HG02943 (cell line): ENCODE results near the gene GBX1.

Experiments used
- ATAC-seq: cut with Tn5 transposase; IDR thresholded peaks from one replicate; pipeline ENCODE4 v1.9.1; 2021; ENCODE audit warnings: mild to moderate bottlenecking, low read depth, moderate library complexity; ENCODE audit not compliant: unreplicated experiment

The GBX1 gene

DNA sequence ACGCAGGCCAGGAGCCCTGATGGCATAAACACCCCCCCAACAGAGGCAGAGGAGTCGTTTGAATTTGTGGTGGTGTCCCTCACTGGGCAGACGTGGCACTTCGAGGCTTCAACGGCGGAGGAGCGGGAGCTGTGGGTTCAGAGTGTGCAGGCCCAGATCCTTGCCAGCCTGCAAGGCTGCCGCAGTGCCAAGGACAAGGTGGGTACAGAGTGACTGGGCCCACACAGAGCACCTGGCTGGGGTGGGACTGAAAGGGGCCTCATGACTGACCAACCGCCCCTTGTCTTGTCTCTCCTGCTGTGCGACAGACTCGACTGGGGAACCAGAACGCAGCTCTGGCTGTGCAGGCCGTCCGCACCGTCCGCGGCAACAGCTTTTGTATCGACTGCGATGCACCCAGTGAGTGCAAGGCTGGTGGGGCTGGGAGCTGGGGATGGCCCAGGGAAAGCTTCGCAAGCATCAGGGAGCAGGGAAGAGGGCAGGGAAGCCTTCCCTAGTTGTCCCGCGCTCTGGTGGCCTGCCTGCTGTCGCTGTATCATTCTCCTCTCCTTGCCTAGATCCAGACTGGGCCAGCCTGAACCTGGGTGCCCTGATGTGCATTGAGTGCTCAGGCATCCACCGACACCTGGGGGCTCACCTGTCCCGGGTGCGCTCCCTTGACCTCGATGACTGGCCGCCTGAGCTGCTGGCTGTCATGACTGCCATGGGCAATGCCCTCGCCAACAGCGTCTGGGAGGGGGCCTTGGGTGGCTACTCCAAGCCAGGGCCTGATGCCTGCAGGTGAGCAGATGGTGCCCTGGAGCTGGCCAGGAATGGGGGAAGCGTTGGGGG lies 25.4 kb downstream of the GBX1 start:
- ATAC-seq: no peak

DNA sequence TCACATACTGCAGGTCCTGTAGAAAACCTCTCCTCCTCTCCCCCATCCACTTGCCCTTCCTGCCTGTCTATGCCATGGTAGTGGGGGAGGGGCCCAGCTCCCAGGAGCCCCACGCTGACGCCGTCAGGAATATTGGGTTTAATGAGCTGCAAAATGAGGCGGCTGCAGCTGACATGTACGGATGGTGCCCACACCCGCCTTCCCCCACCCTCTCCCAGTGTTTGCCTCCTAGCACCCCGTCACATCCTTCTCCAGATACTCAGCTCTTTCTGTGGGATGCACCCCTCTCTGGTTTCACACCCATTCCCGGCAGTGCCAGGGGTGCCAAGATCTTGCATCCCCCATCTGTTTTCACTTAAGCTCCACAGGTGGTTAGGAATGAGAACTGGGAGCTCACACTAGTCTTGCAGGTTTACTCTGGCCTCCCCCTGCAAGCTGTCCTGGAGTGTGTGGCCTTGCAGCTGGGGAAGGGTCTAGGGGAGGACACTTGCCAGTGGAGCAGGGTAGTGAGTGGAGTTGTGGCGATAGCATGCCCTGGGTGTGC lies 26.1 kb downstream of the GBX1 start:
- no peak for ATAC-seq

- no peak for ATAC-seq
Measured at GRCh38 chr7:151140826-151141225, 26.7 kb downstream of the GBX1 start.

DNA sequence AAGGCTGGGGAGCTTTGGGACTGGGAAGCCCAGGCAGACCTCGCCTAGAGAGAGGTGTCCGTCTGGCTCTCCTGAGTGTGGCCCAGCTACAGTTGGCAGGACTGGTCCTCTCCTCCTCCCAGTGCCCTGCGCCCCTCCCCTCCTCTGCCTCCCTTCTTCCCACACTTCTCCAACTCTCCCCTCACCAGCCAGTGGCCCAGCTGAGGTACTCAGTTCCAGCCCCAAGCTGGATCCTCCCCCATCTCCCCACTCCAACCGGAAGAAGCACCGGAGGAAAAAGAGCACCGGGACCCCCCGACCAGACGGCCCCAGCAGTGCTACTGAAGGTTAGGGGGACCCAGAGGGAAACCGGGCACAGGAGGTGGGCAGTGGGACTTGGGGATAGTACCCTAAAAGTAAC lies 27.7 kb downstream of the GBX1 start:
- no peak for ATAC-seq

DNA sequence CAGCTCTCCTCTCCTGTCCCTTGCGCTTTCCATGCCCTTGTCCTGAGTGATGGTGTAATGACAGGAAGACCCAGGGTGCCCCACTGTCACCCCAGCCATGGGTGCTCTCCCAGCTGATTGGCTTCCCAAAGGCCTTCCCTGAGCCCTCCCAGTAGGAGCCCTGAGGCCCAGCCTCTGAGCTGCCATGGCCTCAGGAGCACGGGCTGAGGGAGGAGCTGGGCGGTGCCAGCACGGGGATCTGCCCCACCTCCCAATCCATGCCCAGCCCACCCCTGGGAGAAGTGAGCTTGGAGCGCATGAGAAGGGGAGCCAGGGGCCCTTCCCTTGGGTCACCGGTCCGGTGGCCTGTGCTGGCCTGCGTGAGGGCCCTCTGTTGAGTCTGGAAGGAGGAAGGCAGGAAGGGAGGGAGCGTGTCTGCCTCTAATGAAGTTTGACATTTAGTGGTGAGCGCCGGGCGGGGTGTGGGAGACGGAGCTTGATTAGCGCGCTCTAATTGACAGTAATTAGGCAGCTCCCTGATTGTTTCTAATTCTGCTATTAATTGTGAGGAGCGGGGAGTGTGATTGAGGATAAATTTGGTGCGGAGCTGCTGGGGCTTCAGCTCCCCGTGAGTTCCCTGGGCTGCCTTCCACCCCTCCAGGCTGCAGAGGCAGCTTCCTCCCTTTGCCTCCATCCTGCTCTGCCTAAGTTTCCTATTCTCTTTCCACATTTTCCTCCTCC lies 28.3 kb downstream of the GBX1 start:
- no peak for ATAC-seq

DNA sequence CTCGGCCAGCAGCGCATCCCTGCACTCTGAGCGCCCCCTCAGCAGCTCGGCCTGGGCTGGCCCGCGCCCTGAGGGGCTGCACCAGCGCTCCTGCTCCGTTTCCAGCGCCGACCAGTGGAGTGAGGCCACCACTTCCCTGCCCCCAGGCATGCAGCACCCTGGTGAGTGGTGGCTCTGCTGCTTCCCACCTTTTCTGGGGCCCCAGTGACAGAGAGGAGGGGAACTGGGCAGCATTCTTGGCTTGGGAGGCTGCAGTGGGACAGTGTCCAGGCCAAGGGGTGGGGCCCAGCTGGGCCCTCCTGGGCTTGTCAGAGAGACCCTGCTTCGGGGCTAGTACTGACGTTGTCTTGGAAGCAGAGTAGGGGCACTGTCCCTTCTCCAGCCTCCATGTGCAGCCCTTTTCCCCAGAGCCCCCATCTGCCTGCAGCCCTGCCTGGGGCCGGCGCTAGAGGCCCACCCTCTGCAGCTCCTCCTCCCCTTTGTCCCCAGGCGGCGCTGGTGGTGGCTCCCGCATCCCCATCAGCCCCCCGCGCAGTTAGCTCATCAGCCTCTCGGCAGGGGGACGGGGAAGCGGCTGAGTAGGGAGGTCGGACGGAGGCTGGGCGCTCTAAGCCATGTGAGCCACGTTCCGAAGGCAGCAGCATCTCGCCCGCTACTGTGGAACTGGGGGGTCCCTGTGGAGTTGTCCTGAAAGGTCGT lies 29.2 kb downstream of the GBX1 start:
- ATAC-seq: no peak

DNA sequence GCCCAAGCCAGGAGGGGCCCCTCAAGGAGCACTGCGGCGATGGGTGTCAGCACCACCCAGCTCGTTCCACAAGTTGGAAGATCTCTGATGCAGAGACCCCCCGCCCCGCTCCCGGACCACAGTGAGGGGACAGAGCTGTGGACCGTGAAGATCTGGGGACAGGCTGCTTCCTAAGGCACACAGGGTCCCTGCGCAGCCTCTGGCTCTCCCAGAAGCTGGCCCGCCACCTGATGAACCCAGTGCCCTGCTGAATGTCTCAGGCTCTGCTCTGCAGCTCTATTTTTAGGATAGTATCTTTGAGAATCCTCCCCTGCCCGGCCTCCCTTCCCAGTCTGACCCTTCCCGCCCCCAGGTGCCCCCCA lies 29.7 kb downstream of the GBX1 start:
- ATAC-seq: no peak

- ATAC-seq: no peak
Measured at GRCh38 chr7:151137076-151137675, 30.3 kb downstream of the GBX1 start.

DNA sequence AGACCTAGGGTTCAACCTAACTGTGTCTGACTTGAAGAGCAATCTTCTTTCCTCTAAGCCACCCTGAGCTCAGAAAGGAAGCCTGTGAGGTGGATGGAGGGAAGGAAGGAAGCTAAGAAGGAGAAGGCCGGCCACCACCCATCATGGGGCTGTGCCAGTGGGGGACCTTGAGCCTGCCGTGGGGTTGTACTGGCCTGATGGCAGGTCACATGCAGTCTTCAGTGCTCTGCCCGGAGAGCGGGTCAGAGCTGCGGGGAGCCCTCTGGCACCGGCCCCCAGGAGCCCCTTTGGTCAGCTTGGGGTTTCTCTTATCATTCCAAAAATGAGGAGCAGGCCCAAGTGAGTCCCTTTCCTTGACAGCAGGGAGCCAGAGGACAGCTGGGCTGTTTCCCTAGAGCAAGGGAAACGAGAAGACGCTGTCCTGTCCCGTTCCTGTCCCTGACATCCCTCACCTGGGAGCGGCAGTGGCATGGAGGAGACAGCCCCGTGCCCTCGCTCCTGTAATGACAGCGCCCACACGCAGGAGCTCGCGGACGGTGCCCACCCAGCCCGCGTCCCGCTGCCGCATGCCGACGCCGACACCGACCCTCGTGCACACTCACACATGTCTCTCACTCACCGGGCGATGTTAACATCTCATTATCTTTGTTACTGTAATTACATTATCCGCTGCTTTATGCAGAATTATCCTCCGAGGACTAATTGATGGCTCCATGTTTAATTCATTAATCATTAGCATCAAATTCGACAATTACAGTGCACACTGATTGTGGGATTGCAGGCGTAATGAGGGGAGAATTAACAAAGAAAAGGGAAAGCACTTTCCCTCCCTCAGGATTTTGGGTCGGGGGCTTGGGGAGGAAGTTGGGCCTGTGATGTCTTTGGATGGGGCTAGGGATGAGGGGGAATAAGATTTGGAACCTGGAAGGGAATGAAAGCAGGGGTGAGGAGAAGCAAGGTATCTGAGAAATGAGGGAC lies 31.3 kb downstream of the GBX1 start:
- no peak for ATAC-seq

- ATAC-seq: no peak
Measured at GRCh38 chr7:151135525-151135845, 32.0 kb downstream of the GBX1 start.

GRCh38 chr7:151134743-151135524 lies 32.6 kb downstream of the GBX1 start:
- no peak for ATAC-seq

DNA sequence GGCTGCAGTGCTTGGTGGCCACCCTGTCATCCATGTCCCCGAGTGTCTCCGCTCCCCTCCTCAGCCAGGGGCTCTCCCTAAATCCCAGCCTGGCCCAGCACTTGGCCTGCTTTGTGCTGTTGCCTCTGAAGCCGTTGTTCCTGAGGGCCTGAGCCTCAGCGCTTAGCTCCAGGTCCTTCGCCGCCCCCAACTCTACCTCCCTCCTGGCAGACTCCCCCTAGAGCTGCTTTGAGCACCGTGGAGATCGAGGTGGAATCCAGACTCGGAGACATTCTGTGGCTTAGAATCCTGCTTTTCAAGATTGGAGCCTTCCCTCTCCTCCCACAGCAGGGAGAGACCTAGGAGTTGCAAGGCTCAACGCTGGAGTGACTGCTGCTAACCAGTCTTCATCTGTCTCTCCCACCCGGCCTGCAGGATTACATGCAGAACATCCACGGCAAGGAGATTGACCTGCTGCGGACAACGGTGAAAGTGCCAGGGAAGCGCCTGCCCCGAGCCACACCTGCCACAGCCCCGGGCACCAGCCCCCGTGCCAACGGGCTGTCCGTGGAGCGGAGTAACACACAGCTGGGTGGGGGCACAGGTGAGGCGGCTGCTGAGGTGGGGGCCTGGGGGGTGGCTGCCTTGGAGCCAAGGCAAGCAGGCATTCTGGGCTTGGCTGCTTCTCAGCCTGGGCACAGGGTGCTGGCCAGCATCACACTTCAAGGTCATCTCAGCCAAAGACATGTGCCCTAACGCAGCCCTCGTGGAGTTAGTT lies 33.3 kb downstream of the GBX1 start:
- no peak for ATAC-seq

- no peak for ATAC-seq
Measured at GRCh38 chr7:151133266-151133985, 34.1 kb downstream of the GBX1 start.

GRCh38 chr7:151132461-151133205 lies 34.9 kb downstream of the GBX1 start:
- no peak for ATAC-seq

- ATAC-seq: no peak
Measured at GRCh38 chr7:151131592-151132293, 35.8 kb downstream of the GBX1 start.

- ATAC-seq: no peak
Measured at GRCh38 chr7:151131224-151131591, 36.3 kb downstream of the GBX1 start.
